Uterus (tissue), 2 donors: ENCODE measurements around the gene FTSJ1.

ENCODE experiments used
- CTCF ChIP-seq, 4 experiments: fragments of 200-600 bp in 2 of 4; fragments of 450-650 bp in 2 of 4; sonication (generic) in 2 of 4; IDR thresholded peaks; one replicate each; pipeline ENCODE4 v1.5.1; 2016 to 2019; ENCODE audit warnings: antibody characterized with exemption in 4 of 4, mild to moderate bottlenecking in 2 of 4, moderate library complexity in 1 of 4
- POLR2A ChIP-seq, 2 donors: fragments of 450-650 bp; IDR thresholded peaks; one replicate each; pipeline ENCODE4 v1.6.1; 2016; ENCODE audit warnings: antibody characterized with exemption in 2 of 2, mild to moderate bottlenecking in 1 of 2, moderate library complexity in 1 of 2

DNA sequence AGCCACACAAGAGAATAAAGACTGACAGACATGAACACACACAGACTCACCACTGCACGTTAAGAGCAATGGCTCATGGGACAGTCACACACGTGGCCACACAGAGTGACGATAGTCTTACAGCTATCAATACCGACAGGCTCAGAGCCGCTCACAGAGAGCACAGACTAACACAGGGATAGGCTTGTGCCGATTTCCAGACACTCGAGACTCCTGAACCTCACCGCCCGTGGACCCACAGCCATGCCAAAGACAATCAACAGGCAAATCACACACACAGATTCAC lies 5.2 kb upstream of the FTSJ1 start:
- TF ChIP-seq POLR2A (IDR thresholded peaks at IDR 0.05) = no peak
- TF ChIP-seq CTCF (IDR thresholded peaks at IDR 0.05) = no peak
